HCEC 1CT (cell line): ENCODE measurements around the gene TCTN3.
"Not testable (repeated sequence)": the region's sequence is repeated elsewhere in the genome, so short reads cannot be mapped to it uniquely, and the experiment has no call there.

Experiments used
- DNase-seq: peaks from one replicate; pipeline ENCODE4 v3.0.0-alpha.2; 2017

Gene TCTN3

DNA sequence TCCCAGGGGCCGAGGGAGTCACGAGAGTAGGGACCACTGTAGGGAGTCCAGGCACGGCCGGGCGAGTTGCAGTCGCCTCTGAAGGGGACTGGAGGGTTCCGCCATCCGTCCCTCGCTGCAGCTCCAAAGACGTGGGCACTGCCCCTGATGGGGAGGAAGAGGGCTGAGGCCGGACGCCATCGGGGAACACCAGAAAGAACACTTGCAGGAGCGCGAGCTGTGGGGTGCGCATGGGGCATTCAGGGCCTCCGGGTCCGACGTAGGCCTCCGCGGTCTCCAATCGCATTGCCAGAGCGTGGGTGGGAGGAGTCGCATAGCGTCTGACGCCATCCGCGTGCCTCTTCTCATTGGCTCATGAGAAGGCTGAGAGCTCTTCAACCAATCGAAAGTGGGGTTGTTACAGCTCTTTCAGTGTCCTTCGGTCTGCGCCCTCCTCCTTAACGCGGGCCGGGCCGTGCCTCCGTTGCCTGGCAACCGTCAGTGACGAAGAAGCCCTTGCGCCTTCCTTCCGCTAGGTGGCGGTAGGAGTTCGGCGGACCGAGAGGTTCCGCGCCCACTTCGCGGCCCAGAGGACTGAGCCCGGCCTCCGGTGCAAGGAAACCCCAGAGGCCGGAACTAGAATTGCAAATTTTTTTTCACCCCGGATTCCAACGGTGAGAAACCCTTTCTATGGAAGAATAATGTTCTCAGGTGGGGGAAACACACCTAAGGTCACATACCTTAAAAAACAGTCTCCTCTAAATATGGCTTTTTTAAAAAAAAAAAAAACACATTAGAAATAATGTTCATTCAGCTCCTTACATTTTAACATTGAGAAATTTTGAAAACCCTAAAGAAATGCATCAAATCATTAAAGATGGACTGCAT lies at the start of gene TCTN3:
Gene TCTN3 (minus strand): TSS at position 260 of the 867 bp plus-strand sequence. CDS start 28 bp downstream, at position 232.
- peak; percentile 99 for DNase-seq

- no peak for DNase-seq
Measured at GRCh38 chr10:95742962-95743535, 49.3 kb upstream of the TCTN3 start.

DNA sequence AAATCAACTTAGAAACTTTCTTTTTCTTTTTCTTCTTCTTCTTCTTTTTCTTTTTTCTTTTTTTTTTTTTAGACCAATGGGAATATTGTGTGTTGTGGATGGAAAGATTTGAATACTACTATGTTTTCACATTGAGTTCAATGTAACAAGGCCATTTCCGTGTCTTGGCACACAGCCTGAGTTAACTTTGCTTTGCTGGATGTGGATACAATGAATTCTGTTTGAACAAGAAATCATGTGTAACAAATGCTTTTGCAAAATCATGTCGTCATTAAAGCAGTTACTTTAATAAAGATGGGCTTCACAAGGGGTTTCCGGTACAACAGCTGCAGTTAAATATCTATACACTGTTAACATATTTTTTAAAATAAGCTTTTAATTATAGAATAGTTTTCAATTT lies 48.8 kb upstream of the TCTN3 start:
- DNase-seq = no peak

DNA sequence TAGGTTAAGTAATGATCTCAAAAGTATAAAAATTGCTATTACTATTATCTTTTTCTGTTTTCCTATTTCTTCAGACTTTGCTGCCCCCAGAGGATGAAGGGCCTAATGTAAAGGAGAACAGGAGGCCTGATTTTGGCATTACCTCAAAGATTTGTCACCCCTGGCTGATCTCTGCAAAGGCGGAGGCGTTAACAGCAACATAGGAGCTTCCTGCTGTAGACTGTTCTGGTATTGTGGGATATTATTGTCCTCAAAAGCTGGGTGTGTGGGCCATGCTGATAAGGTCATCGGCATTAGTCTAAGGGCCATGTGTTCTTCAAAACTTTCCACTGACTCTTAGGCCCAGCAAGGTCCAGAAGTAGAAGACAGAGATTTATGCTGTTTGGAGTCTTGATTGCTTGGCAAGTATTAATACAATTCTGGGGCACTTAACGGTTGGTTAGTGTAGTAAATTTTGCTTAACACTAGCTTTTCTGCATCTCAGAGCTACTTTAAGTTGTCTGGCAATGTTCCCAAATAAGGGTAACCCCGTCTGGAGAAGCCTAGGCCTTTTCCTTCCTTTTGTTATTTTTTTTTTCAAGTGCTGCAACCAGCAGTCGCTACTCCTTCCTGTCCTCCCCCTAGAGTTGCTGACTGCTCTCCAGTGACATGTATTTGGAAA lies 48.2 kb upstream of the TCTN3 start:
- DNase-seq = peak; percentile 5

DNA sequence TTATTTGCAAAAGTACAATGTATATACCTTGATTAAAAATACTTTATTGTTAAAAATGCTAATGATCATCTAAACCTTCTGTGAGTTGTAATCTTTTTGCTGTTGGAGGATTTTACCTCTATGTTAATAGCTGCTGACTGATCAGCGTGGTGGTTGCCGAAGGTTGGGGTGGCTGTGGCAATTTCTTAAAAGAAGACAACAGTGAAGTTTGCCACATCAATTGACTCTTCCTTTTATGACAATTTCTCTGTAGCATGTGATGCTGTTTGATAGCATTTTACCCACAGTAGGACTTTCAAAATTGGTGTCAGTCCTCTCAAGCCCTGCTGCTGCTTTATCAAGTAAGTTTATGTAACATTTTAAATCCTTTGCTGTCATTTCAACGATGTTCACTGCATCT lies 45.3 kb upstream of the TCTN3 start:
- DNase-seq = no peak

- DNase-seq = not testable (repeated sequence)
Measured at GRCh38 chr10:95732907-95733306, 39.2 kb upstream of the TCTN3 start.

DNA sequence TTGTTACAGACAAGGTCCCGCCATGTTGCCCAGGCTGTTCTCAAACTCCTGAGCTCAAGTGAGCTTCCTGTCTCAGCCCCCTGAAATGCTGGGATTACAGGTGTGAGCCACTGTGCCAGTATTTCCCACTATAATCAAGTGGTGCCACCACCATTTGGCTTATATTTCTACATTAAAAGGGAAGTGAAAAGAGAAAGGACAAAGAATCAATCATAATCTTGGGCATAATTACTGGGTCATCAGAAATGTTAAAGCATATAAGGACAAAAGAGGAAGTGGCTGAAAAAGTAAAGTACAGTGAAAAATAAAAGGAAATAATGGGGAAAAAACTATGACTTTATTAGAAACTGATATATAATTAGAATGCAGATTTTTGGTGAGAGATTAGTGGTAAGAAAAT lies 36.5 kb upstream of the TCTN3 start:
- no peak for DNase-seq

DNA sequence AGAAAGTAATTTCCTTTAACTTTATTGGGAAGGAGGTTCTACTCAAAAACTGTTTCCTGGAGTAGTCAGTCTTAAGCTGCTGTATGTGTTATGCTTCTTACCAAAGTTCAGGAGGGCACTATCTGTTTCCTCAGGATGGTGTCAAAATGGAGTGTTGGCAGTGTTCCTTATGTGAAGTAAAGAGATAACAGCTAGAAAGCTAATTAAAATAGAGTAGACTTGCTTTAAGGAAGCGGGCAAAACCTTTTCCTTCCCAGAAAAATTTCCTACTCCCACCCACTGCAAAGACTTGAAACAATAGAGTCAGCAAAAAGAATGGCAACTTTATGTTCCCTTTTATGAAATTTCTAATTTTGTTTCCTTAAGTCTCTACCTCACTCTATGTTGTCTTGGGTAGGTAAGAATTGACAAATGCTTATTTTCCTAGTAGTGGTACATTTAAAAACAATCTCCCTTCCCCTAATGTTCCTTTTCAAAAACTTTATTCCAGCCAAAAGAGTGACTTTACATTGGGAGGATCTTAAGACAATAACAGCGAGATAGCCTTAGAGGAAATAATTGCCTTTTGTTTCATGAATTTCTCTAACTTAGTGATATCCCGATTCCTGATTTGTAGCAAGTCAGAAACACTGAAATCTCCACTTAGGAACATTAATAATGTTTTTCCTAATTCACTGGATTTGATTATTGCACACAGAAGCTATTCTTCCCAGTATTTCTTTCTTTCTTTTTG lies 35.8 kb upstream of the TCTN3 start:
- no peak for DNase-seq

DNA sequence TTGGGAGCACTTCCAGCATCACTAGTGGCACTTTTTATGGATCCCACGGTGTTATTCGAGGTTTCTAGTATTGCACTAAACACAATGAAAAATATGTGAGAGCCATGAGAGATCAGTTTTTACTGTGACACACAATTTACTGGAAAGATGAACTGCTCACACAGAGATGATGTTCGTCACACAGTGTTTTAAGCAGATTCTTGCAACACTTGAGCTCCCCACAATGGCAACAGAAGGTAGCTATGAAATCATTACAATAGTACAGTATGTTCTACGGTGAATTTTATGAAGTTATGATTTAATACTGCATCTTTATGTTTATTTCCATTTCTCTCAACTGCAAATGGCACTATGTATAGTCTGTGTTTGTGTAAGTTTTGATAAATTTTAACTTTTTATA lies 34.8 kb upstream of the TCTN3 start:
- peak; percentile 3 for DNase-seq

- not testable (repeated sequence) for DNase-seq
Measured at GRCh38 chr10:95722496-95722895, 28.8 kb upstream of the TCTN3 start.

DNA sequence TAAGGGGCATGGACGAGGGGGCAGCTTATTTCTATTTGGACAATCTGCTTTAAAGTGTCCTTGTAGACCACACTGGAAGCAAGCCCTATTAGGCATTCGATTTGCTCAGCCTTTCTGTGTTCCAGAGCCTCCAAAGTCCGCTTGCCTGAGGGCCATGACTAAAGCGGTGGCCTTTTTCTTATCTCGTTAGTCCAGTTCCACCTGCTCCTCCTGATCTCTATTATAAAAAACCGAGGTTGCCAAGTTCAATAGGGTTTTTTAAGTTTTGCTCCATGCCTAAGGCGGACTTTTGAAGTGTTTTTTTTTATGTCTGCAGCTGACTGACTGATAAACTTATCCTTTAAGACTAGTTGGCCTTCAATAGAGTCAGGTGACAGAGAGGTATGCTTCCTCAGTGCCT lies 27.0 kb upstream of the TCTN3 start:
- DNase-seq = not testable (repeated sequence)

DNA sequence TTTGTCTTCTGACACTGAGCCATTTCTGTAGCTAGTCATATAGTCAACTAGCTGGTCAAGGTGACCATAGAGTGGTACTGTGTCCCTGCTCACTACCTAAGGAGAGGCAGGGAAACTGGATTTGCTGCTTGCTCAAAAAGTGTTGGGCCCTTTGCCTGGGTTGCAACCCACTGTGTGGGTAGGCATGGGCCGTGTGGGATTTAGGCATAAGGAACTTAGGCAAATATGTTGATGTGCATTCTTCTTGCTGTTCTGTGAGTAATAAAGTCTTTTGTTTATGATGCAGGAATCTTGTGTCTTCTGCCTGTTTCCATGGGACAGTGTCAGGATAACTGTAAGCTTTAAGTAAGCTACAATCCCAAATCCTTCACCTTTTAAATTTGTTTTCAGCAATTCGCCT lies 23.1 kb upstream of the TCTN3 start:
- no peak for DNase-seq

GRCh38 chr10:95716466-95716865 lies 22.7 kb upstream of the TCTN3 start:
- DNase-seq = no peak

DNA sequence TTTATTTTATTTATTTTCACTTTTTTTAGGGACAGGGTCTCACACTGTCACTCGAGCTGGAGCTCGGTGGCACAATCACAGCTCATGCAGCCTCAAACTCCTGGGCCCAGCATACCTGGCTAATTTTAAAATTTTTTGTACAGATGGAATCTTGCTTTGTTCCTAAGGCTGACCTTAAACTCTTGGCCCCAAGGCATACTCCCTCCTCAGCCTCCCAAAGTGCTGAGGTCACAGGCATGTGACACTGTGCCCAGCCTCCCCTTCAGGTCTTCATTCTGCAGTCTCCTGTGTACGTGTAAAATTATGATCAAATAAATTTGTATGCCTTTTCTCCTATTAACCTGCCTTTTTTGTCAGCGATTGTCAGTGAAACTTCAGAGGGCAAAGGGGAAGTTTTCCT lies 17.8 kb upstream of the TCTN3 start:
- DNase-seq = no peak

DNA sequence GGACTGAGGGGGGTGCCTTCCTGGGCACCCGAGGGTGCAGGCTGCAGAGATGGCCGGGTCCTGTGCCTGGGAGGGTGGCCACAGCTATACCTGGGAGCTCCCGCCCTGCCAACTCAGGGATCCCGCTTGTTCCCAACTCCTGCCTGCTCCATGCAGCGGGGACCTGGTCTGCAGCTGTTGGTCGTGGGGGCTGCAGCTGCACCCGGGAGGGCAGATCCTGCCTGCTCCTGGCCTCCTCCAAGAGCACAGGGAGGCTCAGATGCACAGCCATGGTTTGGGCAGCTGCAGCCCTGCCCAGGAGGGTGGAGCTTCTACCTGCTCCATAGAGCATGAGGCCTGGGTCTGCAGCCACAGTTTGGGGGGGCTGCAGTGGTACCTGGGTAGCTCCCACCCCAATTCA lies 13.3 kb upstream of the TCTN3 start:
- DNase-seq = no peak

- no peak for DNase-seq
Measured at GRCh38 chr10:95706573-95706972, 12.8 kb upstream of the TCTN3 start.

GRCh38 chr10:95698415-95698814 lies 4.7 kb upstream of the TCTN3 start:
- no peak for DNase-seq

GRCh38 chr10:95697429-95697828 lies 3.7 kb upstream of the TCTN3 start:
- no peak for DNase-seq

GRCh38 chr10:95694665-95695064 lies 938 bp upstream of the TCTN3 start:
- no peak for DNase-seq

DNA sequence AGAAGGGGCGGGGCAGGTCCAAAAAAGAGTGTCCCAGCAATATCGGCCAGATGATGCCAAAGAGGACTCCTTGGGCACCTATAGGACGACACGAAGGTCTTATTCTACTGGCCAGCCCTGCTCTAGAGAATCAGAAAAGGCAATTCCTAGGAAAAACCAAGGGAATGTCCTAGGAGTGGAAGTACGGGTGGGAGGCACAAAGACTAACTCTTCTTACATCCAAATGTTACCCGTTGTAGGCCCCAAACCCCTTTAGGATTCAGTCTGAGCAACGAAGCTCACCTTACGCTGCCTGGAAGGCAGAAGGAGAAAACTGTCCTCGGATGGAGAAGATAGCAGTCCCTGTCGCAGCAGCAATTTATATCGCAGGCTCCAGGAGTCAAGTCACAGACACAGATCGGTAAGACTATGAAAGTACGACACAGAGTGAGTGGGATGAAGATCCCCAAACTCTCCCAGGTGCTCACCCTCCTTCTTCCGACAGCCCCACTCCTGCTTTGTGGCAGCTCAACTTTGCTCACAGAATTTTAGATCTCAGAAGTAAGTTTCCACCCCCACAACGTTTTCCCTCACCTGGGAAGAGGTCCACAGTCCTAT lies 558 bp downstream of the TCTN3 start:
- DNase-seq = no peak

DNA sequence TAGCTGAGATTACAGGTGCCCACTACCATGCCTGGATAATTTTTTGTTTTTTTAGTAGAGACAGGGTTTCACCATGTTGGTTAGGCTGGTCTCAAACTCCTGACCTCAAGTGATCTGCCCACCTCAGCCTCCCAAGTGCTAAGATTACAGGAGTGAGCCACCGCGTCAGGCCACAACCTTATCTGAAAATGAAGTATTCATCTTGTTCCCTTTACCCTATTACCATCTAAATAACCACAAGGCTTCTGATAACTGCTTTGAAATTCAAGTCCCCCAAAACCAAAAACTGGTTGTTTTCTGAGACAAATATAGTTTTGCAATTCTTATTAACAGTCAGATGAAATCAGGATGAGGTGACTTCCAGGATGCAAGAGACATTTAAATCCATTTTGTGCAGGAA lies 2.4 kb downstream of the TCTN3 start:
- DNase-seq = no peak

- DNase-seq = no peak
Measured at GRCh38 chr10:95688648-95689047, 5.1 kb downstream of the TCTN3 start.

DNA sequence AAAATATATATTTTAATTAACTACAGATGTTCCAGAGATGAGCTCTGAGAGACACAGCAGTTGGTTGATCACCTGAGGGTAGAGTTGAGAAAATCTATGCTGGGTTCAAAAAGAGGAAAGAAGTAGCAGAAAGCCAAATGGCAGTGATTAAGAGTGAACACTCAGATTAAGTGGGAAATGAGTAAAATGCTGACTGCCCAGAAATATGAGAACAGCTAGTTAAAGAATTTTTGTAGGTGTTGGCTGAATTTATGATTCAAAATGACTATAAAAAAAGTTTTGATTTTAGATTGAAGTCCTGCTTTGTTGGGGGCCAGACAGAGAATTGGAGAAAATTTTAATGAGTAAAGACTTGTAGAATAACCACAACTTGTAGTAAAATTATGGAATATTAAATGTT lies 9.8 kb downstream of the TCTN3 start:
- no peak for DNase-seq
